HepG2 (cell line): ENCODE measurements around the gene IFT52. TPM values are rescaled to one million over a fixed set of nuclear protein-coding genes. Genes with fewer than 3 reads are reported as not detected.
A peak's percentile ranks its signal among the peaks of the same experiment; 100 is the strongest.

Experiments used
- ATAD3A ChIP-seq: sonication (generic); formaldehyde crosslinking; IDR thresholded peaks from 2 replicates; pipeline ENCODE4 v1.4.0; 2020; ENCODE audit warnings: missing genetic modification reagents
- ATF7 ChIP-seq, 2 experiments: fragments of 450-650 bp in 1 of 2; sonication (generic) in 1 of 2; formaldehyde crosslinking in 1 of 2; IDR thresholded peaks; 2 replicates each; pipeline versions ENCODE4 v1.4.0 to v1.6.1; 2016 to 2020; ENCODE audit warnings: antibody characterized with exemption in 1 of 2, mild to moderate bottlenecking in 1 of 2, missing genetic modification reagents in 1 of 2
- ATF7-NPFF ChIP-seq: sonication (generic); formaldehyde crosslinking; IDR thresholded peaks from 2 replicates; pipeline ENCODE4 v1.8.1; 2023; ENCODE audit warnings: mild to moderate bottlenecking, low read depth, missing genetic modification reagents, moderate library complexity
- DNMT1 ChIP-seq: sonication (generic); formaldehyde crosslinking; IDR thresholded peaks from 2 replicates; pipeline ENCODE4 v1.5.1; 2020; ENCODE audit warnings: mild to moderate bottlenecking, missing genetic modification reagents
- GATA4 ChIP-seq: sonication (generic); IDR thresholded peaks from 2 replicates; pipeline ENCODE4 v1.6.1; 2016; ENCODE audit warnings: antibody characterized with exemption, low read depth, borderline replicate concordance
- HNF4G ChIP-seq, 2 experiments: sonication (generic) in 1 of 2; formaldehyde crosslinking in 1 of 2; IDR thresholded peaks; 2 replicates each; pipeline versions ENCODE4 v1.4.0 to v1.6.1; 2011 to 2020; ENCODE audit warnings: borderline replicate concordance in 2 of 2, low read depth in 2 of 2, mild to moderate bottlenecking in 2 of 2, low read length in 1 of 2, missing genetic modification reagents in 1 of 2, moderate library complexity in 1 of 2
- KMT2A ChIP-seq: sonication (generic); formaldehyde crosslinking; IDR thresholded peaks from 2 replicates; pipeline ENCODE4 v1.4.0; 2020; ENCODE audit warnings: missing genetic modification reagents
- NFE2L2 ChIP-seq: fragments of 150-350 bp; IDR thresholded peaks from 2 replicates; pipeline ENCODE4 v1.6.1; 2014; ENCODE audit warnings: low read length
- POGZ ChIP-seq: sonication (generic); formaldehyde crosslinking; IDR thresholded peaks from 2 replicates; pipeline ENCODE4 v1.4.0; 2020; ENCODE audit warnings: mild to moderate bottlenecking, missing genetic modification reagents
- RBFOX2 ChIP-seq: fragments of 200-400 bp; formaldehyde crosslinking; IDR thresholded peaks from 2 replicates; pipeline ENCODE4 v1.6.1; 2017; ENCODE audit warnings: low read depth, mild to moderate bottlenecking, low read length
- SALL2 ChIP-seq: sonication (generic); formaldehyde crosslinking; IDR thresholded peaks from 2 replicates; pipeline ENCODE4 v1.8.1; 2023; ENCODE audit warnings: mild to moderate bottlenecking, missing genetic modification reagents, inconsistent platforms
- SAP130 ChIP-seq: IDR thresholded peaks from 2 replicates; pipeline ENCODE4 v1.6.1; 2016; ENCODE audit warnings: low read depth
- ZBTB7B ChIP-seq: sonication (generic); formaldehyde crosslinking; IDR thresholded peaks from 2 replicates; pipeline ENCODE4 v1.4.0; 2020; ENCODE audit warnings: missing genetic modification reagents
- ZFY ChIP-seq: sonication (generic); formaldehyde crosslinking; IDR thresholded peaks from 2 replicates; pipeline ENCODE4 v1.4.0; 2020; ENCODE audit warnings: missing genetic modification reagents
- ZMYM4 ChIP-seq: sonication (generic); formaldehyde crosslinking; IDR thresholded peaks from 2 replicates; pipeline ENCODE4 v1.8.1; 2023; ENCODE audit warnings: mild to moderate bottlenecking, missing genetic modification reagents
- ZNF121 ChIP-seq: sonication (generic); formaldehyde crosslinking; IDR thresholded peaks from 2 replicates; pipeline ENCODE4 v1.5.0; 2020; ENCODE audit warnings: mild to moderate bottlenecking, missing genetic modification reagents
- ZNF431 ChIP-seq: sonication (generic); formaldehyde crosslinking; IDR thresholded peaks from 2 replicates; pipeline ENCODE4 v1.9.0; 2022; ENCODE audit warnings: missing genetic modification reagents, low read depth, mild to moderate bottlenecking, borderline replicate concordance
- ZNF468 ChIP-seq: sonication (generic); formaldehyde crosslinking; IDR thresholded peaks from 2 replicates; pipeline ENCODE4 v1.8.0; 2022; ENCODE audit warnings: mild to moderate bottlenecking, moderate library complexity, missing genetic modification reagents
- ZNF674 ChIP-seq: sonication (generic); formaldehyde crosslinking; IDR thresholded peaks from 2 replicates; pipeline ENCODE4 v1.5.0; 2020; ENCODE audit warnings: low read depth, mild to moderate bottlenecking, missing genetic modification reagents
- ZSCAN20 ChIP-seq: sonication (generic); formaldehyde crosslinking; IDR thresholded peaks from 2 replicates; pipeline ENCODE4 v1.4.0; 2020; ENCODE audit warnings: missing genetic modification reagents, mild to moderate bottlenecking, borderline replicate concordance
- ZZZ3 ChIP-seq: sonication (generic); formaldehyde crosslinking; IDR thresholded peaks from 2 replicates; pipeline ENCODE4 v1.4.0; 2020; ENCODE audit warnings: missing genetic modification reagents, mild to moderate bottlenecking, borderline replicate concordance
- polyA plus RNA-seq, 8 experiments: library from polyadenylated mRNA; depleted of rRNA in 3 of 8; stranded (reverse) in 7 of 8; unstranded in 1 of 8; fragments of >200 nt; fragmentation: Illumina TruSeq in 4 of 8; extraction: Trizol in 4 of 8; gene quantifications; 2 replicates each; pipeline versions ENCODE4 v1.2.1 to v1.2.3, GENCODE V29; 2011 to 2016; ENCODE audit warnings: low read depth in 4 of 8, missing spikeins in 1 of 8, mixed read lengths in 1 of 8; ENCODE audit not compliant: insufficient read depth in 1 of 8
- total RNA-seq, 5 experiments: library from RNA; depleted of rRNA; stranded (reverse); fragments of >200 nt; fragmentation: Illumina TruSeq; extraction: Trizol; gene quantifications; 2 replicates each; pipeline ENCODE4 v1.2.3, GENCODE V29; 2016; ENCODE audit warnings: low read depth in 1 of 5
- TF ChIP-seq, protein P1 (sequence below): sonication (generic); formaldehyde crosslinking; IDR thresholded peaks from 2 replicates; pipeline ENCODE4 v1.4.0; 2020; ENCODE audit warnings: missing genetic modification reagents, borderline replicate concordance
- TF ChIP-seq, protein P2 (sequence below): sonication (generic); formaldehyde crosslinking; IDR thresholded peaks from 2 replicates; pipeline ENCODE4 v1.9.0; 2021; ENCODE audit warnings: missing genetic modification reagents, mild to moderate bottlenecking, borderline replicate concordance

IFT52 gene
- total and polyA plus RNA-seq, 2 of the 13 experiments (the other 11 are each of a cell fraction or from before 2014, with no cell fraction given): 48.0 to 64.0 TPM

DNA sequence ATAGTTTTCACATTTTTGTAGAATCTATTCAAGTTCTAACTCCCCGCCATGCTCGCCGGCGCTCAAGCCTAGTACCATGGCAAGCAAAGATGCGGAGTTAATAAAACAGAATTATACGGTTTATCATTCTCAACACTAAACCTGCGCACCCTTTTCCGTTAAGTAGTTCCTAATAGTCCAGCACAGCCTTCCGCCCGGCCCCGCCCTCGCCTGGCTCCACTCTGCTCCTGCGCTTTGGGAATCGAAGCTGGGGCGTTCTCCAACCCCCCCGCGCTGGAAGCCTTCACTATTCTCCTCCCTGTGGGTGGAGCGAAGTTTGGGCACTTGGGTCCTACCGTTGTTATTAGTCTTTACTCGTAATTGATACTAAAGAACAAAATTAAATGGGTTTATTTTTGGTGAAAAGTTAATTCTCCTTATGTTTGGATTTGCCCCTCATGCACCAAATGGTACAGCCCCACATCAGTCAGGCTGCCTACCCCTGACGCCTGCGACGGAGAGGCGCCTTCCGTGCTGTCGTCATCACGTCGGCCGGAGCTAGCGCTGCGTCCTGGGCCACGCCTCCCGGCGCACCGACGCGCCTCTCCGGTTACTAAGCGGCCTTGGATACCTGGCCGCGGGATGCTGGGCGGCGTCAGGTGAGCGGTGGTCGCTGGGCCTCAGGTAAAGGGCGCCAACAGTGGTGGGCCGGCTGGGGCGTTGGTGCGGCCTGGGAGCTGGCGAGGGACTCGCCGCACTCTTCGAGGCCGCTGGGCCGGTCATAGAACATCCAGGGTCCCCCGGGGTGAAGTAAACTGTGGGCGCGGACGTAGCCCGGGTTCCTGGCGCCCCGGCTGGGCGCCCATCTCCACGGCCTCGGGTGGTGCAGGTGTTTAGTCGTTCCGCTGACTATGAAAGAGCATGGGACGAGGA, at the start of gene IFT52 (continued):
- TF ChIP-seq ATF7-NPFF (CRISPR knock-in tag) (peak; percentile 55; the same call in 1 of the 2 replicates), ZNF121 (0 out of 2 replicates have a peak, but pooled peaks have one; percentile 35), ZBTB7B (peak; percentile 89; the same call in 1 of the 2 replicates), SALL2 (CRISPR knock-in tag) (peak; percentile 88), KMT2A (CRISPR knock-in tag) (peak; percentile 83; the same call in 1 of the 2 replicates), SAP130 (CRISPR knock-in tag) (peak; percentile 97), ZNF468 (peak; percentile 8; the same call in 1 of the 2 replicates), ZNF431 (CRISPR knock-in tag) (no peak), ATF7 (IDR thresholded peaks at IDR 0.05) (peak; percentile 92), ATF7 (CRISPR knock-in tag; IDR thresholded peaks at IDR 0.05) (peak; percentile 94), ZSCAN20 (CRISPR knock-in tag) (0 out of 2 replicates have a peak, but pooled peaks have one; percentile 45), DNMT1 (CRISPR knock-in tag) (peak; percentile 89; the same call in 1 of the 2 replicates), ATAD3A (no peak), GATA4 (0 out of 2 replicates have a peak, but pooled peaks have one; percentile 59), ZNF674 (CRISPR knock-in tag) (no peak), ZFY (CRISPR knock-in tag) (peak; percentile 98), NFE2L2 (0 out of 2 replicates have a peak, but pooled peaks have one; percentile 2), POGZ (CRISPR knock-in tag) (peak; percentile 83), ZZZ3 (peak; percentile 90), RBFOX2 (peak; percentile 90), HNF4G (IDR thresholded peaks at IDR 0.05; ENCODE audit: borderline replicate concordance, low read depth, low read length) (no peak; the same call in 1 of the 2 replicates), HNF4G (CRISPR knock-in tag; IDR thresholded peaks at IDR 0.05; ENCODE audit: borderline replicate concordance, low read depth) (no peak), ZMYM4 (peak; percentile 84; the same call in 1 of the 2 replicates)
- TF ChIP-seq, protein P1, sequence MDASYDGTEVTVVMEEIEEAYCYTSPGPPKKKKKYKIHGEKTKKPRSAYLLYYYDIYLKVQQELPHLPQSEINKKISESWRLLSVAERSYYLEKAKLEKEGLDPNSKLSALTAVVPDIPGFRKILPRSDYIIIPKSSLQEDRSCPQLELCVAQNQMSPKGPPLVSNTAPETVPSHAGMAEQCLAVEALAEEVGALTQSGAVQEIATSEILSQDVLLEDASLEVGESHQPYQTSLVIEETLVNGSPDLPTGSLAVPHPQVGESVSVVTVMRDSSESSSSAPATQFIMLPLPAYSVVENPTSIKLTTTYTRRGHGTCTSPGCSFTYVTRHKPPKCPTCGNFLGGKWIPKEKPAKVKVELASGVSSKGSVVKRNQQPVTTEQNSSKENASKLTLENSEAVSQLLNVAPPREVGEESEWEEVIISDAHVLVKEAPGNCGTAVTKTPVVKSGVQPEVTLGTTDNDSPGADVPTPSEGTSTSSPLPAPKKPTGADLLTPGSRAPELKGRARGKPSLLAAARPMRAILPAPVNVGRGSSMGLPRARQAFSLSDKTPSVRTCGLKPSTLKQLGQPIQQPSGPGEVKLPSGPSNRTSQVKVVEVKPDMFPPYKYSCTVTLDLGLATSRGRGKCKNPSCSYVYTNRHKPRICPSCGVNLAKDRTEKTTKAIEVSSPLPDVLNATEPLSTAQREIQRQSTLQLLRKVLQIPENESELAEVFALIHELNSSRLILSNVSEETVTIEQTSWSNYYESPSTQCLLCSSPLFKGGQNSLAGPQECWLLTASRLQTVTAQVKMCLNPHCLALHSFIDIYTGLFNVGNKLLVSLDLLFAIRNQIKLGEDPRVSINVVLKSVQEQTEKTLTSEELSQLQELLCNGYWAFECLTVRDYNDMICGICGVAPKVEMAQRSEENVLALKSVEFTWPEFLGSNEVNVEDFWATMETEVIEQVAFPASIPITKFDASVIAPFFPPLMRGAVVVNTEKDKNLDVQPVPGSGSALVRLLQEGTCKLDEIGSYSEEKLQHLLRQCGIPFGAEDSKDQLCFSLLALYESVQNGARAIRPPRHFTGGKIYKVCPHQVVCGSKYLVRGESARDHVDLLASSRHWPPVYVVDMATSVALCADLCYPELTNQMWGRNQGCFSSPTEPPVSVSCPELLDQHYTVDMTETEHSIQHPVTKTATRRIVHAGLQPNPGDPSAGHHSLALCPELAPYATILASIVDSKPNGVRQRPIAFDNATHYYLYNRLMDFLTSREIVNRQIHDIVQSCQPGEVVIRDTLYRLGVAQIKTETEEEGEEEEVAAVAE (CRISPR knock-in tag): peak; percentile 88; the same call in 1 of the 2 replicates
- TF ChIP-seq, protein P2, sequence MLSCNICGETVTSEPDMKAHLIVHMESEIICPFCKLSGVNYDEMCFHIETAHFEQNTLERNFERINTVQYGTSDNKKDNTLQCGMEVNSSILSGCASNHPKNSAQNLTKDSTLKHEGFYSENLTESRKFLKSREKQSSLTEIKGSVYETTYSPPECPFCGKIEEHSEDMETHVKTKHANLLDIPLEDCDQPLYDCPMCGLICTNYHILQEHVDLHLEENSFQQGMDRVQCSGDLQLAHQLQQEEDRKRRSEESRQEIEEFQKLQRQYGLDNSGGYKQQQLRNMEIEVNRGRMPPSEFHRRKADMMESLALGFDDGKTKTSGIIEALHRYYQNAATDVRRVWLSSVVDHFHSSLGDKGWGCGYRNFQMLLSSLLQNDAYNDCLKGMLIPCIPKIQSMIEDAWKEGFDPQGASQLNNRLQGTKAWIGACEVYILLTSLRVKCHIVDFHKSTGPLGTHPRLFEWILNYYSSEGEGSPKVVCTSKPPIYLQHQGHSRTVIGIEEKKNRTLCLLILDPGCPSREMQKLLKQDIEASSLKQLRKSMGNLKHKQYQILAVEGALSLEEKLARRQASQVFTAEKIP: no peak
